Measurements from ENCODE around the gene MRGPRG. TPM values are rescaled to one million over a fixed set of nuclear protein-coding genes. Genes with fewer than 3 reads are reported as not detected.

Gene MRGPRG
- total RNA-seq, 1 experiment from 2014 or later = not detected

- DNase-seq (ENCODE audit: low spot score) = no peak
These were observed 7.5 kb upstream of the MRGPRG start for GRCh38 chr11:3225826-3226750.

GRCh38 chr11:3225159-3225758, 6.6 kb upstream of the MRGPRG start:
- no peak for DNase-seq (ENCODE audit: low spot score)

GRCh38 chr11:3224401-3225057, 5.9 kb upstream of the MRGPRG start:
- DNase-seq (ENCODE audit: low spot score) = no peak

GRCh38 chr11:3223932-3224381, 5.3 kb upstream of the MRGPRG start:
- DNase-seq (ENCODE audit: low spot score) = no peak

GRCh38 chr11:3222941-3223915, 4.6 kb upstream of the MRGPRG start:
- no peak for DNase-seq (ENCODE audit: low spot score)

- no peak for DNase-seq (ENCODE audit: low spot score)
These were observed 3.6 kb upstream of the MRGPRG start for GRCh38 chr11:3222003-3222855.

- DNase-seq (ENCODE audit: low spot score) = no peak
These were observed 2.9 kb upstream of the MRGPRG start for GRCh38 chr11:3221408-3222002.

GRCh38 chr11:3220521-3221407, 2.2 kb upstream of the MRGPRG start:
- DNase-seq (ENCODE audit: low spot score) = no peak

- no peak for DNase-seq (ENCODE audit: low spot score)
These were observed 1.5 kb upstream of the MRGPRG start for GRCh38 chr11:3220101-3220500.

GRCh38 chr11:3219281-3219892, 774 bp upstream of the MRGPRG start:
- DNase-seq (ENCODE audit: low spot score) = no peak

GRCh38 chr11:3217818-3218482, 663 bp downstream of the MRGPRG start:
- DNase-seq (ENCODE audit: low spot score) = no peak

GRCh38 chr11:3216027-3216525, 2.5 kb downstream of the MRGPRG start:
- no peak for DNase-seq (ENCODE audit: low spot score)

GRCh38 chr11:3215346-3216026, 3.1 kb downstream of the MRGPRG start:
- no peak for DNase-seq (ENCODE audit: low spot score)

GRCh38 chr11:3214420-3214699, 4.3 kb downstream of the MRGPRG start:
- DNase-seq (ENCODE audit: low spot score) = no peak

- DNase-seq (ENCODE audit: low spot score) = no peak
These were observed 4.8 kb downstream of the MRGPRG start for GRCh38 chr11:3213659-3214419.

GRCh38 chr11:3208272-3208671, 10.3 kb downstream of the MRGPRG start:
- no peak for DNase-seq (ENCODE audit: low spot score)

Measured in A172 (cell line).